Stimulated activated CD4-positive, alpha-beta T cell treated with anti-CD3 and anti-CD28 coated beads, Interleukin-1b, Interleukin-23, amount 100 ng/mL, for 1 hour (primary cell): ENCODE measurements around the gene GAL3ST3.
A peak's percentile ranks its signal among the peaks of the same experiment; 100 is the strongest.
"Not testable (repeated sequence)": the region's sequence is repeated elsewhere in the genome, so short reads cannot be mapped to it uniquely, and the experiment has no call there.

Source experiments
- DNase-seq, 2 donors: peaks; one replicate each; pipeline ENCODE4 v3.0.0-alpha.2; 2020; ENCODE audit warnings: low read depth in 2 of 2

GAL3ST3 gene

GRCh38 chr11:66012946-66013761 lies 35.8 kb downstream of the GAL3ST3 start:
- DNase-seq, result no peak

DNA sequence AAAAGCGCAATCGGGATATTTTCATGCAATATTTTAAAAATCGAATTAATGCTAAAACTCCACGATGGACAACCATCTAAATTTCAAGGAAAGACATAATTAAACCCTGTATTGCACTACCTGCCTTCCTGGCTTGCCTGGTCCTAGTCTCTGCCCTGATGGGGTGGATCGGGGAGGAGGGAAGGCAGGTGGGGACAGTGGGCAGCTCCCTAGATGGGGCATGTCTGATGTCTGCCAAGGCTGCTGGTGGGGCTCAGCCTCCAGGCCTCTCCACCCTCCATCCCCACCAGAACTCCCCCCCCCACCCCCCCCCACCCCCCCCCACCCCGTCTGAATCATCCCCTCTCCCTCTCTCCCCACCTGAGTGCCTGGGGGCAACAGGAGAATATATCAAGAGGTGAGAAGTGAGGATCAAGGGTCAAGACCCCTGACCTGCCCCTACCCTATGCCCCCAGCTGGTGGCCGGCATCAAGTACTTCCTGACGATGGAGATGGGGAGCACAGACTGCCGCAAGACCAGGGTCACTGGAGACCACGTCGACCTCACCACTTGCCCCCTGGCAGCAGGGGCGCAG lies 36.5 kb downstream of the GAL3ST3 start:
- no peak for DNase-seq

DNA sequence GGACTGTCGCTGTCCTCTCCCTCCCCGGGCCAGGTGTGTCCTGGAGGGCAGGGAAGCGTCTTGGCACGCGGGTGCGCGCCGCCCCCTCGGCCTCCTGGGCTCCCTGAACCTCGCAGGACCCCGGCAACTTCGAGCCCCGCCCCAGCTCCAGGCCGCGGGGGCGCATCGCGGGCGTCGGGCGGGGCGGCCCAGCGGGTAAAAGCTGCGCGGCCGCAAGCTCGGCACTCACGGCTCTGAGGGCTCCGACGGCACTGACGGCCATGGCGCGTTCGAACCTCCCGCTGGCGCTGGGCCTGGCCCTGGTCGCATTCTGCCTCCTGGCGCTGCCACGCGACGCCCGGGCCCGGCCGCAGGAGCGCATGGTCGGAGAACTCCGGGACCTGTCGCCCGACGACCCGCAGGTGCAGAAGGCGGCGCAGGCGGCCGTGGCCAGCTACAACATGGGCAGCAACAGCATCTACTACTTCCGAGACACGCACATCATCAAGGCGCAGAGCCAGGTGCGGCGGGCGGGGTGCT lies 37.1 kb downstream of the GAL3ST3 start, which contains the start of gene CST6:
TSS of gene CST6 (plus strand) at position 224 of the 519 bp plus-strand sequence. CDS start at position 261, 37 bp downstream.
- no peak for DNase-seq

DNA sequence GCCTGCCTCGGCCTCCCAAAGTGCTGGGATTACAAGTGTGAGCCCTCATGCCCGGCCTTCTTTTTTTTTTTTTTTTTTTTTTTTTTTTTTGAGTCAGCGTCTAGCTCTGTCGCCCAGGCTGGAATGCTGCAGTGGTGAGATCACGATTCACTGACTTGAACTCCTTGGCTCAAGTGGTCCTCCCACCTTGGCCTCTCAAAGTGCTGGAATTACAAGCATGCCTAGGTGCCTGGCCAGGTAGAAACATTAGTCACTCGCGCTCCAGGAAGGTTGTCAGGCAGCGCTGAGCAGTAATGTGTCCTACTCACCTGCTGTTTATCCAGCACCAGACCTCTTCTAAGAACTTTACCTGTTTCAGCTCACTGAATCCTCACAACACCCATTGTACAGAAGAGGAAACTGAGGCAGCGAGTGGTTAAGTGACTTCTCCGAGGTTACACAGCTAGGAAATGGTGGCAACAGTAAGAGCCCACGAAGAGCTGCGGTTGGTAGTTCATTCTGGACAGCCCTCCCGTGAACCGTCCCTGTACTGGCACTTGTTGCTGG lies 37.6 kb downstream of the GAL3ST3 start:
- no peak for DNase-seq

DNA sequence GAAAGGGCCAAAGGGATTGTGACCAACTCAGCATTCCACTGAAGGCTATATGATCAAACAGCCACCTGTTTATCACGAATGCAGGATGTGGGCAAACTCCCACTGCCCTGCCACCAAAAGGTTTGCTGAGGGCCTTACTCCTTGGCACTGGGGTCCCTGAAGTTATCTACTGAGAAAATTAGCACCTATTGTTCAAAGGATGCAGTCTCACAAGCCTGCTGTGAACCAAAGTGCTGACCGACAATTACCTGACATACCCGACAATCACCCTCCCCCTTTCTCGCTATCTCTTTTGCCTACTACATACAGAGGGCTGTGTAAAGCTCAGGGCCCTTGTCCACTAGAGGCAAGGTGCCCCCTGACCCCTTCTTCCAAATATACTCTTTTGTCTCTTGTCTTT lies 38.9 kb downstream of the GAL3ST3 start:
- DNase-seq, result not testable (repeated sequence)

DNA sequence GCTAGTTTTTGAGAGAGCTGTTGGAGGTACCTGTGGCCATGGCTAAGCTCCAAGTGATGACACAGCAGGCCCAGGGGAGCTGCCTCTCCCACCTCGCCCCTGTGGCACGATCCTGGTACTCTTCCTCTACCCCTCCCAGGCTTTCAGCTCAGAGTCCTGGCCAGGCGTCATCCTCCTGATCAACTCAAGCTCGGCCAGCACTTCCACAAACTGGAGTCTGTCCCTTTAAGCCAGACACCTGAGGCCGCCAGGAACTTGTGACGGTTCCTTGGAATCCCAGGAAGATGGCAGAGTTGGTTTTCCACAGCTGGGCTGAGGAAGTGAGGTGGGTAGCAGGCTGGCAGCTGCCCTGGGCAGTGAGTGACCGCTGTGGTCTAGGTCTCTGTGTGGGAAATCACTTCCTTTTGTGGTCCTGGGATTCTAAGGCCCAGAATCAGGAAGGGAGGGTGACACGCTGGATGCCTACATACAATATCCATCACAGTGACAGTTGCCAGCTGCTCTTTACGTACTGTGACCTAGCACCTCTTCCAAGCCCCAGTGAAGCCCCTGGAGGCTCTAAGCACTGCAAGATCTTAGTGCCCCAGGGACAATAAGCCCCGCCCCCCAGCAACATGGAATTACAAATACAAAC lies 40.4 kb downstream of the GAL3ST3 start:
- no peak for DNase-seq

- DNase-seq, result no peak
These were observed 40.9 kb downstream of the GAL3ST3 start for GRCh38 chr11:66008095-66008467.

- no peak for DNase-seq
These were observed 41.7 kb downstream of the GAL3ST3 start for GRCh38 chr11:66007201-66007634.

DNA sequence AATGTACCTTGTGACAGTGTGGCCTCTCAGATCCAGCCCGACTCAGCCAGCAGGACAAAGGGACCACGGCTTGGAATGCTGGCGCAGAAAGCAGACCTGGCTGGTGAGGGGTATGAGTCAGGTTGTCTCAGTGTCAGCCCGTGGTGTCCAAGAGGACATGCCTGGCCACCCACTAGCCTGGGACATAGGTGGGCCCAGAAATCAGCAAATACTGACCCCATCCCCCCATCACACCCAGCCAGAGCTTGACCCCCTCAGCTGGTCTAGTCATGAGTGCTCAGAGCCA lies 42.1 kb downstream of the GAL3ST3 start:
- no peak for DNase-seq

DNA sequence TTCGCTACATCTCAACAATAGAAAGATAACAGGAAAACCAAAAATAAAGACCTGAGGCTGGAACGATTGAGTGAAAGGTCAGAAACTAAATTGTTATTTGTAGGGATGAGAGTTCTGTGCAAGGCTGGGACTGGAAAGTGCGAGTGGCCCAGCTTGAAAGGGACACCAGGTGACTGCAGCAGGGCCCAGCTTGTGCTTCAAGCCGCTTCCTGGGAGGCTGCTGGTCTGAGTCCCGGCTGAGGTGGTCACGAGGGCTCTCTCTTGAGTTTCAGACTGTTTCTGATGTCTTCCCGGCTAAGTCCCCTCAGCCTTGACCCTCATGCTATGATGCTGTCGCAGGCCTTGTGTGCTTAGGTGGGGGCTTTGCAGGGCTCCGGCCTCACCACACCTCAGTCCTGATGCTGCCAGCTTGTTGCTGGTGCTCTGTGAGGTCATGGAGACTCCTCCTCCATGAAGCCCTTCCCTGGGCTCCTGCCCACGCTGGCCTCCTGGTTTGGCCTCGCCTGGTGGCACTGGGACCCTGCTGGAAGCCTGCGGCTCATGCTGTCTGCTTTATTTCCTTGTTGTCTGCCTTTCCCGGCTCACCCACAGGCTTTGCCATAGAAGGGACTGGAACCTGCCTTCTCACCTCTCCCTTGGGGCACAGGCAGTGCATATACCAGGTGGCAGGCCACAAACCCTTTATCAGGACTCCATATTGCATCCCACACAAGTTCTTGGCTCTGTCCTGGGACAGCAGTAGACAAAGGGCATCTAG lies 42.6 kb downstream of the GAL3ST3 start:
- DNase-seq, result no peak

DNA sequence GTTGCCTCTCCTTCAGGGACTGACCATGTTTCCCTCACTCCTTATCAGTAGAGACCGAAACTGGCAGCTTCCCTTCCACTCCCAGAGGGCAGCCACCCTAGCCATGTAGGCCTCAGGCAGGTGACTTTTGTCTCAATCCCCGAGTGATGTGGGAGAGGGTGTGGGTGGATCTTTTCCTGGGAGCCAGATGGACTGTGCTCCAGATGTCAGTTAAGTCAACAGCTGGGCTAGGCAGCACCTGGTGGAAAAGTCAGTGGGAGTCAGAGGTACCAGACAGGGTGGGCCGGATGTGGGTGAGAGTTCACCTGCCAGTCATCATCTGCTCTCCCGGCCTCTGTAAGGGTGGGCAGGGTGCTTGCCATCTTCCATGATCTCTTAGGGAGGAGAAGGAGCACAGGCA lies 44.8 kb downstream of the GAL3ST3 start:
- no peak for DNase-seq

DNA sequence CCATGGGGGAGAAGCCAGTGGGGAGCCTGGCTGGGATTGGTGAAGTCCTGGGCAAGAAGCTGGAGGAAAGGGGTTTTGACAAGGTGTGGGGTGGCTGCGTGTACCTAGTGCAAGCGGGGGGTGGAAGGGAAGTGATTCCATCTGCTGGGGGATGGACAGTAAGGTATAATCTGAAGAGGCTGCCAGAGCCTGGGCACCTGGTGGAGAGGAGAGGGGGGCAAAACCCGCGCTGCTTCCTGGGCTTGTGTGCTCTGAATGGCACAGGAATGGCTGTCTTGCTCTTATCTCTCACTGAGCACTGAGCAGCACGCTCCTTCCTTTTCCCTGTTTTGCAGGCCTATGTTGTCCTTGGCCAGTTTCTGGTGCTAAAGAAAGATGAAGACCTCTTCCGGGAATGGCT lies 45.7 kb downstream of the GAL3ST3 start:
- no peak for DNase-seq

- peak in 1 of 2 donors; percentile 32 for DNase-seq
These were observed 46.2 kb downstream of the GAL3ST3 start for GRCh38 chr11:66002648-66003225.

GRCh38 chr11:66001942-66002647 lies 46.9 kb downstream of the GAL3ST3 start, which contains the start of the genes BANF1 and EIF1AD:
Gene BANF1 (plus strand): TSS chr11:66002503. CDS start chr11:66003251, 748 bp downstream.
Gene EIF1AD (minus strand): TSS chr11:66002157. CDS start chr11:66000389, 1,768 bp downstream.
- peak; percentile 70 to 74 for DNase-seq

DNA sequence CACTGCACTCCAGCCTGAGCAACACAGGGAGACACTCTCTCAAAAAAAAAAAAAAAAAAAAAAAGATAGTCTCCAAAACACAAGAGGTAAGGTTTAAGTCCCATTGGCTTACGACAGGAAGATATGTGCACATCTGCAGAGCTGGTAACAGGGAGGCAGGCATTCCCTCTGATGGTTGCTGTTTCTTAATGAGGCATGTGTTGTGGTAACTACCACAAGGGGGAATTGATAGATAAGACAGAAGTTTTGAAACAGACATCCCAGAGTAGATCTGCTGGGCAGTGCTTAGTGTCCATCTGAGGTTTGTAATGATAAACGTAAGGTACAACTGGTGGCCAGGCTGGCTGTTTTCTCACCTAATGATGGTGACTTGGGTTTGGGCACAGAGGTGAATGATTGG lies 51.7 kb downstream of the GAL3ST3 start:
- no peak for DNase-seq

- no peak for DNase-seq
These were observed 56.9 kb downstream of the GAL3ST3 start for GRCh38 chr11:65992056-65992455.
